Ectodermal cell (in vitro differentiated cells): ENCODE results near the gene KCNMB4.

Experiments used
- H3K27ac ChIP-seq: 2 replicates; pipeline ENCODE4 v1.7.0; 2013; ENCODE audit warnings: mild to moderate bottlenecking, low read depth, low read length; ENCODE audit not compliant: insufficient read depth, poor library complexity, severe bottlenecking
- H3K27me3 ChIP-seq: 2 replicates; pipeline ENCODE4 v1.7.0; 2013; ENCODE audit warnings: mild to moderate bottlenecking, low read length; ENCODE audit not compliant: insufficient read depth, control insufficient read depth, poor library complexity, severe bottlenecking
- H3K36me3 ChIP-seq: one replicate; pipeline ENCODE4 v1.7.0; 2013; ENCODE audit warnings: low read length; ENCODE audit not compliant: control insufficient read depth, insufficient read depth
- H3K4me1 ChIP-seq: one replicate; pipeline ENCODE4 v1.7.0; 2013; ENCODE audit warnings: low read length; ENCODE audit not compliant: control insufficient read depth, insufficient read depth
- H3K4me3 ChIP-seq: 2 replicates; pipeline ENCODE4 v1.7.0; 2013; ENCODE audit warnings: low read depth, low read length, control low read depth; ENCODE audit not compliant: insufficient read depth
- H3K9me3 ChIP-seq: 2 replicates; pipeline ENCODE4 v1.7.0; 2013; ENCODE audit warnings: mild to moderate bottlenecking, low read length, moderate library complexity; ENCODE audit not compliant: control insufficient read depth
- WGBS, 2 experiments: methylation state at CpG; one replicate each; pipeline ENCODE4 v1.1.7; 2013; ENCODE audit warnings: missing lambda C conversion rate in 2 of 2; 5-methylcytosine and 5-hydroxymethylcytosine counted together

KCNMB4 gene

DNA sequence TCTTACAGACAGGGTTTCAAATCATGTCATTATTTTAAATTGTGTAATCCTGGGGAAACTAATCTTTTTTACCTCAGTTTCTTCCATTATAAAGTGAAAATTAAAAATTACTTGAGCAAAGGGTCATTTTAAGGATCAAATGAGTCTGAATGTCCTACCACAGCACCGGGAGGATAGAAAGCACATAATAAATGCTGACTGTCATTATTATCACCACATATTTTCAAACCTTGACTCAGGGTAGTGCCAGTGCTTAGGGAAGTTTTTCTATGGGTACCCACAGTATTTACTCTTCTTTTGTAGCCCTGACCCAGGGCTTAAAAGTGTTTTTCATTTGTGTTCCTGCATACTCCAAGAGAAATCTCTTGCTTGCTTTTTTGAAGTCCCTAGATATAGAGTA lies 60.5 kb downstream of the KCNMB4 start:
- Histone ChIP-seq H3K9me3 (no peaks in the 10 kb centered on the region), H3K27ac (no peak overlapping the region), H3K27me3 (no peaks in the 10 kb centered on the region), H3K4me3 (no peak overlapping the region), H3K4me1 (no peaks in the 10 kb centered on the region), H3K36me3 (no peaks in the 10 kb centered on the region)
- WGBS, 2 experiments: 92 to 100% methylated on average over 1 of the region's 1 CpG

DNA sequence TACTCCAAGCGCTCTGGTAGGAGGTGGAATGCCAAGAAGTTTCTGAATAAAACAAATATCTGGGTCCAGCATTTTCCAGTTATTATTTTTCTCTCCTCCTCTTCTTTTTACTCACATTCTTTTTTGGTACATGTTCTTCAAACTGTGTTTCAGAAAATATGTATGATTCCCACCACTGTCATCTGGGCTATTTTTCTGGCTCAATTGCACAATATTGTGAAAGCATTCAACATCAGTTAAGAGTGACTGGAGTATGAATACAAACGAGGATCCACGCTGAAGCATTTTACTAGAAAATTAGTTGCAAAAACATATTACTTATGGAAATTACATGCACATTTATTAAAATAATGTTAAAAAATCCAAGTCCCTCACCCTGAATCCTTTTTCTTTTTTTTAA lies 61.5 kb downstream of the KCNMB4 start:
- Histone ChIP-seq H3K27me3 (no peaks in the 10 kb centered on the region), H3K4me3 (no peak overlapping the region), H3K36me3 (no peaks in the 10 kb centered on the region), H3K9me3 (no peaks in the 10 kb centered on the region), H3K4me1 (no peaks in the 10 kb centered on the region), H3K27ac (no peak overlapping the region)
- 100% methylated on average over 3 of the region's 3 CpGs; no CpG with 5 or more reads in 1 of the 2 experiments for WGBS, 2 experiments

DNA sequence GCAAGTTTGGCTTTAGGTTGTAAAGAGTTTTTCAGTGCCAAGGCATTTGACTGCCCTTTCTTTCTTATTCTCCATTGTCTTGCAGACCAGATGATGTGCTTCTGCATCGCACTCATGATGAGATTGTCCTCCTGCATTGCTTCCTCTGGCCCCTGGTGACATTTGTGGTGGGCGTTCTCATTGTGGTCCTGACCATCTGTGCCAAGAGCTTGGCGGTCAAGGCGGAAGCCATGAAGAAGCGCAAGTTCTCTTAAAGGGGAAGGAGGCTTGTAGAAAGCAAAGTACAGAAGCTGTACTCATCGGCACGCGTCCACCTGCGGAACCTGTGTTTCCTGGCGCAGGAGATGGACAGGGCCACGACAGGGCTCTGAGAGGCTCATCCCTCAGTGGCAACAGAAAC lies 64.3 kb downstream of the KCNMB4 start:
- WGBS, 2 experiments: 91 to 94% methylated on average over 11 of the region's 11 CpGs

DNA sequence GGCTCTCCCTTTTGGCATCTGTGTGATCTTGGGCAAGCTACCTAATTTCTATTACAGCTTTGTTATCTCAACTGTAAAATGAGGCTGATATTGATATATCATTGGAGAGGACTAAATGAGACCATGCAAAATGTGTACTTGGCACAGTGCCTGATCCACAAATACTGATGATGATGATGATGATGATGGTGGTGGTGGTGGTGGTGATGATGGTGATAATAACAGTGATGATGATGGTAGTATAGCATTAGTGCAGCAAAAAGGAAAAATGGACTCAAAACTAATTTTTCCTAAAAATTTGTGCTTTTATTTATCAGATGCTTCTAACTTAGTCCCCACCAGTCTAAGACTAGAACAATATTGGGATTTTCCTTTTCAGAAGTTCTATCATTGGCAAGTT lies 70.7 kb downstream of the KCNMB4 start:
- H3K27ac ChIP-seq: no peak overlapping the region
- H3K4me1 ChIP-seq: no peaks in the 10 kb centered on the region
- H3K36me3 ChIP-seq: no peaks in the 10 kb centered on the region
- no peaks in the 10 kb centered on the region for H3K27me3 ChIP-seq
- no peaks in the 10 kb centered on the region for H3K9me3 ChIP-seq
- H3K4me3 ChIP-seq: no peak overlapping the region

More for the DNA sequence above, 64.3 kb downstream of the KCNMB4 start:
- no peaks in the 10 kb centered on the region for H3K9me3 ChIP-seq
- no peaks in the 10 kb centered on the region for H3K4me1 ChIP-seq
- H3K27me3 ChIP-seq: no peaks in the 10 kb centered on the region
- H3K27ac ChIP-seq: no peak overlapping the region
- no peak overlapping the region for H3K4me3 ChIP-seq
- H3K36me3 ChIP-seq: no peaks in the 10 kb centered on the region

DNA sequence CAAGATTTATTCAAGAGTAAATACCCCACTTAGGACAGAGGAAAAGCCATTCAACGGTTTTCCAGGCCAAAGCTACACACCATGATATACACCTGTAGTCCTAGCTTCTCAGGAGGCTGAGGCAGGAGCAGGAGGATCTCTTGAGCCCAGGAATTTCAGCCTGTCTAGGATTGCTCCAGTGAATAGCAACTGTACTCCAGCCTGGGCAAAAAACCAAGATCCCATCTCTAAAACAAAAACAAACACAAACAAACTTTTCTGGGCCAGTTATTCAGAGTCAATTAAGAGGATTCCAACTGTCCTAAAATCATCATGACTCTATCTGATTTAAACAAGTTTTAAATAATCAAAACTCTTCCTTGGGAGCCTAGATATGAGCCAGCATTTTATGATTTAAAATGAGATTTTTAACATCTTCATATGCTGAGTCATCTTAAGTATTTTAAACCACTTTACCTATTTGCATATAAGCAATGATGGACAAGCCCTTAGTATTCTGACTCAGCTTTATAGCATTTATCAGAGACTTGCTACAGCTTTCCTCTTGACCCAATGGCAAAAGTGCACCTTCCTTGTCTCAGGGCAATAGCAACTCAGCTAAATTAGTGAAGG lies 77.1 kb downstream of the KCNMB4 start:
- H3K4me3 ChIP-seq: no peak overlapping the region
- no peaks in the 10 kb centered on the region for H3K36me3 ChIP-seq
- H3K27me3 ChIP-seq: no peaks in the 10 kb centered on the region
- 33 to 39% methylated on average over 1 of the region's 1 CpG for WGBS, 2 experiments
- H3K9me3 ChIP-seq: no peaks in the 10 kb centered on the region
- H3K27ac ChIP-seq: no peak overlapping the region
- H3K4me1 ChIP-seq: no peaks in the 10 kb centered on the region

DNA sequence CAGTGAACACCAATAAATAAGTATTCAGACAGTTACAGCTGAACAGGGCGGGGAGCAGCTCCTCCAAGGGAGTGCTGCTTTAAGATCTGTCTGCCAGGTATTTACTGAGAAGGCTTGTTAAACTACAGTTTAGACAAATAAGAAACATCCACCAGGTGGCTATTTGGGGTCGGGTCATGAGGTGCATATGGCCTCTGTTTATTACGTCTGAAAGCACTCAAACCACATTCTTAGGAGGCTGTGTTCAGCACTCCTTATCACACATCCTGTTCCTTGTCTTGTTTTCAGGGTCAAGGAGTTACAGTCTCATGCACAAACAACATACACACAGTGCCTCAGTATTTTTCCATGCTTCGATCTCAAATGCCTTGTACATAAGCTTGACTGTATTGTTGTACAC lies 78.8 kb downstream of the KCNMB4 start:
- 95 to 96% methylated on average over 4 of the region's 4 CpGs for WGBS, 2 experiments
- Histone ChIP-seq H3K9me3 (no peaks in the 10 kb centered on the region), H3K4me1 (no peaks in the 10 kb centered on the region), H3K36me3 (no peaks in the 10 kb centered on the region), H3K4me3 (no peak overlapping the region), H3K27ac (no peak overlapping the region), H3K27me3 (no peaks in the 10 kb centered on the region)

DNA sequence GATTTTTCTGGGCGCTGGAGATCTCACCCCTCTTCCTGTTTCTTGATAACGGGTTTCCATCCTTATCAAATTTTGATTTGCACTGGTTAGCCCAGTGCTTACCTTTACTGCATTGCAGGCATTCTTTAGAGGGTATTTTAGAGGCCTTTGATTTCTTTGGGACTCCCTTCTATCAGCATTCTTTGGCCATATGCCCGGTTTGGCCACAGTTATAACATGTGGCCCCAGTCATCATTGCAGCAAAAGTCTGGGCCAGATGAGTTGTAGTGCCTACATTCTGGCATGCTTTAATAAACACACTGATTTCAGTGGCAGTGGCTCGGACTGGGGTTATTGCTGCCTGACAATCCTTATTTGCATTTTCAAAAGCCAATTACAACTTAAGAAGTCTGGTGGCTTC lies 82.3 kb downstream of the KCNMB4 start:
- H3K27ac ChIP-seq: no peak overlapping the region
- no peaks in the 10 kb centered on the region for H3K36me3 ChIP-seq
- H3K27me3 ChIP-seq: no peaks in the 10 kb centered on the region
- H3K4me3 ChIP-seq: no peak overlapping the region
- no peaks in the 10 kb centered on the region for H3K4me1 ChIP-seq
- peaks cover 3% of the 10 kb centered on the region for H3K9me3 ChIP-seq
- WGBS, 2 experiments: 91 to 92% methylated on average over 4 of the region's 4 CpGs

DNA sequence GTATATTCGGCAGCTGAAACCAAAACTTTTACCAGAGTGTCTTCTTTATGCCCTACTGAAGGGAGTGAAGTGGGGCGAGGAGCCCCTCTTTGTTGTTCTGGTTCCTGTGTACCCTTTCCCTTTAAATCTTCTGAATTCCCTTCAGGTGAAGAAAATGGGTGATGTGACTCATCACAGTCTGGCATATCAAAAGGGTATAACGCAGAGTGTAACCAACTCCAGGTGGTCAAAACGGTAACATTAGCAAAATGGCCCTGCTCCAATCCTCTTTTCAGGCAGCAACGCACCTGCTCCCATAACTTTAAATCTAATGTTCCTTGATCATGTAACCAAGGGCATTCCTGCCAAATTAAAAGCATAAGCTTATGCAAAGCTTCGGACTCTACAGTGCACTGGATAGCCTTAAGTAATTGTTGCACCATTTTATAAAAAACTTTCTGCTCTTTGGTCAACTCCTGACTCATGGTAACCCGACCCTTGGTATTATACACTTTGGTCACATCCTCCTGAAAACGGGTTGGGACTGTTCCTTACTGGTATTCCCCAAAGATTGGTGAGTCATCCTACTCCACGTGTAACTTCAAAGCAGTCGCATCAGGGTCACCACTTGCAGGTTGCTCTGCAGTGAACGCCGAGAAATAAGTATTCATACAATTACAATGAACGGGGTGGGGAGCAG lies 83.1 kb downstream of the KCNMB4 start:
- Histone ChIP-seq H3K36me3 (no peaks in the 10 kb centered on the region), H3K4me1 (no peaks in the 10 kb centered on the region), H3K4me3 (no peak overlapping the region), H3K27ac (no peak overlapping the region), H3K9me3 (peaks cover 3% of the 10 kb centered on the region), H3K27me3 (no peaks in the 10 kb centered on the region)
- WGBS, 2 experiments: 91 to 96% methylated on average over 13 of the region's 13 CpGs

DNA sequence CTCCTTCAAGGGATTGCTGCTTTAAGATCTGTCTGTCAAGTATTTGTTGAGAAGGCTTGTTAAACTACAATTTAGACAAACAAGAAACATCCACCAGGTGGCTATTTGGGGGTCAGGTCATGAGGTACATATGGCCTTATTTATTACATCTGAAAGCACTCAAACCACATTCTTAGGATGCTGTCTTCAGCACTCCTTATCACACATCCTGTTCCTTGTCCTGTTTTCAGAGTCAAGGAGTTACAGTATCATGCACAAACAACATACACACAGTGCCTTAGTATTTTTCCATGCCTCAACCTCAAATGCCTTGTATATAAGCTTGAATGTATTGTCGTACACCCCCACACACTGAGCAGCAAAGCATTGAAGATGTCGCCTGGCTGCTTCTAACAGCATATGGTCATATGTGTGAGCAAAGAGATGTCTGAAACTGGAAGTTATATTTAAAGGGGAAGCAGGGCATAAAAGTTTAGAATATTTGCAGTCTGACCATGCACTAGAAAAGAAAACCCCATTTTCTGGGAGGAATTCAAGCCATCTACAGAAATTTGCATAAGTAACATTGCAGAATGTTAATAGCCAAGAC lies 83.8 kb downstream of the KCNMB4 start:
- Histone ChIP-seq H3K9me3 (peaks cover 3% of the 10 kb centered on the region), H3K27ac (no peak overlapping the region), H3K4me3 (no peak overlapping the region), H3K4me1 (no peaks in the 10 kb centered on the region), H3K36me3 (no peaks in the 10 kb centered on the region), H3K27me3 (no peaks in the 10 kb centered on the region)
- WGBS, 2 experiments: 96 to 100% methylated on average over 2 of the region's 2 CpGs

DNA sequence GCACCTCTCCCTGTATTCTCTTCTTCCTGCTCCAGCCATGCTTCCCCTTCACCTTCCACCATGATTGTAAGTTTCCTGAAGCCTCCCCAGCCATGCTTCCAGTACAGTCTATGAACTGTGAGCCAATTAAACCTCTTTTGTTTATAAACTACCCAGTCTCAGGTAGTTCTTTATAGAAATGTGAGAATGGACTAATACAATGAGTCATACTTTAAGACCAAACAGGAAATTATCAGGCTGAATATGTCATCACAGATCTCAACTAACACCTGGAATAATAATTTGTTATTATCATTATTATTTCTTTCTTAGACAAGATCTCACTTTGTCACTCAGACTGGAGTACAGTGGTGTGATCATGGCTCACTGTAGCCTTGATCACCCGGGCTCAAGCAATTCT lies 85.4 kb downstream of the KCNMB4 start:
- Histone ChIP-seq H3K27me3 (no peaks in the 10 kb centered on the region), H3K4me3 (no peak overlapping the region), H3K4me1 (no peaks in the 10 kb centered on the region), H3K27ac (no peak overlapping the region), H3K9me3 (peaks cover 3% of the 10 kb centered on the region), H3K36me3 (no peaks in the 10 kb centered on the region)
- WGBS, 2 experiments: 96 to 97% methylated on average over 1 of the region's 1 CpG
